Hepatocyte (in vitro differentiated cells): ENCODE data around the gene SPDYE1. TPM values are rescaled to one million over a fixed set of nuclear protein-coding genes. Genes with fewer than 3 reads are reported as not detected.
"Not testable (repeated sequence)": the region's sequence is repeated elsewhere in the genome, so short reads cannot be mapped to it uniquely, and the experiment has no call there.

Source experiments
- DNase-seq: peaks from one replicate; pipeline ENCODE4 v3.0.0-alpha.2; 2016; ENCODE audit warnings: low spot score
- H2AFZ ChIP-seq: fragments of 200-600 bp; sonication (generic); 2 replicates; pipeline ENCODE4 v1.6.0; 2016; ENCODE audit warnings: antibody characterized with exemption, mild to moderate bottlenecking
- H3K27ac ChIP-seq: fragments of 200-600 bp; sonication (generic); 2 replicates; pipeline ENCODE4 v1.5.1; 2016; ENCODE audit warnings: mild to moderate bottlenecking
- H3K27me3 ChIP-seq: fragments of 200-600 bp; sonication (generic); 2 replicates; pipeline ENCODE4 v1.6.1; 2016
- H3K36me3 ChIP-seq: fragments of 200-600 bp; sonication (generic); replicated peaks from 2 replicates; pipeline ENCODE4 v1.5.1; 2016; ENCODE audit warnings: low read depth; ENCODE audit not compliant: insufficient read depth
- H3K4me1 ChIP-seq: fragments of 200-600 bp; sonication (generic); 2 replicates; pipeline ENCODE4 v1.5.1; 2016; ENCODE audit warnings: mild to moderate bottlenecking, moderate library complexity; ENCODE audit not compliant: insufficient read depth
- H3K4me2 ChIP-seq: fragments of 200-600 bp; sonication (generic); 2 replicates; pipeline ENCODE4 v1.6.0; 2016
- H3K4me3 ChIP-seq: fragments of 200-600 bp; sonication (generic); 2 replicates; pipeline ENCODE4 v1.5.1; 2016; ENCODE audit warnings: mild to moderate bottlenecking
- H3K79me2 ChIP-seq: fragments of 200-600 bp; sonication (generic); 2 replicates; pipeline ENCODE4 v1.6.0; 2017; ENCODE audit warnings: mild to moderate bottlenecking
- H3K9me2 ChIP-seq: fragments of 200-600 bp; sonication (generic); replicated peaks from 2 replicates; pipeline ENCODE4 v1.6.0; 2017; ENCODE audit warnings: mild to moderate bottlenecking; ENCODE audit not compliant: insufficient read depth
- H3K9me3 ChIP-seq: fragments of 200-600 bp; sonication (generic); 2 replicates; pipeline ENCODE4 v1.5.1; 2016; ENCODE audit warnings: low read depth, mild to moderate bottlenecking
- H4K20me1 ChIP-seq: fragments of 200-600 bp; sonication (generic); 2 replicates; pipeline ENCODE4 v1.6.0; 2016; ENCODE audit warnings: mild to moderate bottlenecking; ENCODE audit not compliant: insufficient read depth, poor library complexity, severe bottlenecking
- EZH2 ChIP-seq: fragments of 200-600 bp; sonication (generic); IDR thresholded peaks from 2 replicates; pipeline ENCODE4 v1.6.1; 2016; ENCODE audit warnings: antibody characterized with exemption, mild to moderate bottlenecking, borderline replicate concordance
- EZH2phosphoT487 ChIP-seq: fragments of 200-600 bp; sonication (generic); IDR thresholded peaks from one replicate; pipeline ENCODE4 v1.6.1; 2018; ENCODE audit warnings: antibody characterized with exemption, mild to moderate bottlenecking, low read depth, moderate library complexity; ENCODE audit not compliant: unreplicated experiment, severe bottlenecking
- WGBS: methylation state at CpG from one replicate; pipeline ENCODE4 v1.1.6; 2016; ENCODE audit warnings: low lambda C conversion rate; ENCODE audit errors: missing lambda C conversion rate; 5-methylcytosine and 5-hydroxymethylcytosine counted together
- polyA plus RNA-seq: library from polyadenylated mRNA; unstranded; fragments of >200 nt; fragmentation: Nextera tagmentation; extraction: Ambion mirVana; gene quantifications from 2 replicates; pipeline ENCODE4 v1.2.1, GENCODE V29; 2016
- total RNA-seq: library from RNA; depleted of rRNA; stranded (reverse); fragments of >200 nt; gene quantifications from 2 replicates; pipeline ENCODE4 v1.2.3, GENCODE V29; 2014
- TF ChIP-seq, protein P1 (sequence below): fragments of 200-600 bp; sonication (generic); IDR thresholded peaks from 2 replicates; pipeline ENCODE4 v1.5.1; 2016; ENCODE audit warnings: antibody characterized with exemption, mild to moderate bottlenecking; ENCODE audit not compliant: poor library complexity

Gene SPDYE1
- total and polyA plus RNA-seq, 2 experiments from 2014 or later, result 0.99 TPM; not detected in 1

DNA sequence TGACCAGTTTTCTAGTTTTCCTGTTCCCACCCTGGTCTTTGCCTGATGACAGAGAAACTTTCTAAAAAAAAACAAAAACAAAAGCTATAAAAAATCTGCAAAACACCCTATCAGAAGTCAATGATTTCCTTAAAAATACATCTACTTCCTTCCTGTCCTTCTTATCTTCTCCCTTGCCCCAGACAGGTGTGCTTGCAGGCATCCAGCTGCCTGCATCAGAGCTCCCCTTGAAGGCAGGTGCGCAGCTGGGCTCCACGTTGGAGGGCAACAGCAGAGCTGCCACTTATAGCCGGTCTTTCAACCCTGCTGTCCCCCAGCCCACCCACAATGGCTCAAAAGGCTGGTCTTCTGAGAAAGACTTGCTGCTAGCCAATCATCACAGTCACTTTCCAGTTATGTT, 41.7 kb upstream of the SPDYE1 start:
- no peak overlapping the region for H3K4me3 ChIP-seq
- TF ChIP-seq, protein P1, sequence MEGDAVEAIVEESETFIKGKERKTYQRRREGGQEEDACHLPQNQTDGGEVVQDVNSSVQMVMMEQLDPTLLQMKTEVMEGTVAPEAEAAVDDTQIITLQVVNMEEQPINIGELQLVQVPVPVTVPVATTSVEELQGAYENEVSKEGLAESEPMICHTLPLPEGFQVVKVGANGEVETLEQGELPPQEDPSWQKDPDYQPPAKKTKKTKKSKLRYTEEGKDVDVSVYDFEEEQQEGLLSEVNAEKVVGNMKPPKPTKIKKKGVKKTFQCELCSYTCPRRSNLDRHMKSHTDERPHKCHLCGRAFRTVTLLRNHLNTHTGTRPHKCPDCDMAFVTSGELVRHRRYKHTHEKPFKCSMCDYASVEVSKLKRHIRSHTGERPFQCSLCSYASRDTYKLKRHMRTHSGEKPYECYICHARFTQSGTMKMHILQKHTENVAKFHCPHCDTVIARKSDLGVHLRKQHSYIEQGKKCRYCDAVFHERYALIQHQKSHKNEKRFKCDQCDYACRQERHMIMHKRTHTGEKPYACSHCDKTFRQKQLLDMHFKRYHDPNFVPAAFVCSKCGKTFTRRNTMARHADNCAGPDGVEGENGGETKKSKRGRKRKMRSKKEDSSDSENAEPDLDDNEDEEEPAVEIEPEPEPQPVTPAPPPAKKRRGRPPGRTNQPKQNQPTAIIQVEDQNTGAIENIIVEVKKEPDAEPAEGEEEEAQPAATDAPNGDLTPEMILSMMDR, result no peak
- TF ChIP-seq EZH2 (no peak), EZH2phosphoT487 (no peak)
- 69% methylated on average over 3 of the region's 3 CpGs for WGBS
- H3K79me2 ChIP-seq, result no peaks in the 10 kb centered on the region
- no peak overlapping the region for H2AFZ ChIP-seq
- H4K20me1 ChIP-seq, result no peaks in the 10 kb centered on the region
- no peaks in the 10 kb centered on the region for H3K27me3 ChIP-seq
- H3K27ac ChIP-seq, result no peak overlapping the region
- no peaks in the 10 kb centered on the region for H3K4me1 ChIP-seq
- H3K9me3 ChIP-seq, result no peaks in the 10 kb centered on the region
- no peak for DNase-seq
- H3K4me2 ChIP-seq, result no peak overlapping the region
- no peaks in the 10 kb centered on the region for H3K9me2 ChIP-seq
- H3K36me3 ChIP-seq, result no peaks in the 10 kb centered on the region

DNA sequence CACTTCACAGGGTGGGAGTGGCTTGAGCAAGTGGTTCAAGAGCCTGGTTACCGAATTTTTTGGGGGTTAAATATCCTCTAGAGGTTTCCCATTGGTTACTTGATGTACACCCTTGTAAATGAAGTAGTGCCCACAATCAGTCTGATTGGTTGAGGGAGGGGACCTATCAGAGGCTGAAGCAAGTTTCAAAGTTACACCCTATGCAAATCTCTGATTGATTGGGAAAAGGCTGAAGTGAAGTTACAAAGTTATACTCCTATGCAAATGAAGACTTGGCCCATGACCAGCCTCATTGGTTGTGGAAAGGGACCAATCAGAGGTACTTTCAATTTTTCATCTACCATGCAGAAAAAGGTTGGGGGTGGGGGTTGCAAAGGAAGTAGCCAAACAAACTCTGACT, 36.8 kb upstream of the SPDYE1 start:
- Histone ChIP-seq H3K4me2 (no peak overlapping the region), H3K79me2 (no peaks in the 10 kb centered on the region), H4K20me1 (no peaks in the 10 kb centered on the region), H3K27me3 (no peaks in the 10 kb centered on the region), H3K4me3 (no peak overlapping the region), H3K9me3 (no peaks in the 10 kb centered on the region), H3K9me2 (no peaks in the 10 kb centered on the region), H3K27ac (no peak overlapping the region), H3K4me1 (no peaks in the 10 kb centered on the region), H3K36me3 (no peaks in the 10 kb centered on the region), H2AFZ (no peak overlapping the region)
- TF ChIP-seq, protein P1, result no peak
- TF ChIP-seq EZH2phosphoT487, result no peak
- no peak for TF ChIP-seq EZH2
- no peak for DNase-seq
- WGBS, result 93% methylated on average over 1 of the region's 1 CpG

DNA sequence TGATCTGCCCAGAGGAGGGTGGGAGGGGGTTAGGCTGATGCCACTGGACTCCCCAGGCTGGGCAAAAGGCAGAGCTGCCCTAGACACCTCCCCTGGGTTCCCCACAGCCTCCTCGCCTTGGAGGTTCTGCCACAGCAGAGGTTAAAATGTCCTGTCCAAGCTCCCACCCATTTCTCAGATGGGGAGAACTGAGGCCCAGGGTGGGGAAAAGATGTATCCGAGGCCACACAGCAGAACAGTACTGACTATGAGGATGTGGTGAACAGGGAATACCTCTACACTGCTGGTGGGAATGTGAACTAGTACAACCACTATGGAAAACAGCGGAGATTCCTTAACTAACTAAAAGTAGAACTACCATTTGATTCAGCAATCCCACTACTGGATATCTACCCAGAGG, 31.3 kb upstream of the SPDYE1 start:
- 96% methylated on average over 3 of the region's 3 CpGs for WGBS
- not testable (repeated sequence) for H3K4me1 ChIP-seq

DNA sequence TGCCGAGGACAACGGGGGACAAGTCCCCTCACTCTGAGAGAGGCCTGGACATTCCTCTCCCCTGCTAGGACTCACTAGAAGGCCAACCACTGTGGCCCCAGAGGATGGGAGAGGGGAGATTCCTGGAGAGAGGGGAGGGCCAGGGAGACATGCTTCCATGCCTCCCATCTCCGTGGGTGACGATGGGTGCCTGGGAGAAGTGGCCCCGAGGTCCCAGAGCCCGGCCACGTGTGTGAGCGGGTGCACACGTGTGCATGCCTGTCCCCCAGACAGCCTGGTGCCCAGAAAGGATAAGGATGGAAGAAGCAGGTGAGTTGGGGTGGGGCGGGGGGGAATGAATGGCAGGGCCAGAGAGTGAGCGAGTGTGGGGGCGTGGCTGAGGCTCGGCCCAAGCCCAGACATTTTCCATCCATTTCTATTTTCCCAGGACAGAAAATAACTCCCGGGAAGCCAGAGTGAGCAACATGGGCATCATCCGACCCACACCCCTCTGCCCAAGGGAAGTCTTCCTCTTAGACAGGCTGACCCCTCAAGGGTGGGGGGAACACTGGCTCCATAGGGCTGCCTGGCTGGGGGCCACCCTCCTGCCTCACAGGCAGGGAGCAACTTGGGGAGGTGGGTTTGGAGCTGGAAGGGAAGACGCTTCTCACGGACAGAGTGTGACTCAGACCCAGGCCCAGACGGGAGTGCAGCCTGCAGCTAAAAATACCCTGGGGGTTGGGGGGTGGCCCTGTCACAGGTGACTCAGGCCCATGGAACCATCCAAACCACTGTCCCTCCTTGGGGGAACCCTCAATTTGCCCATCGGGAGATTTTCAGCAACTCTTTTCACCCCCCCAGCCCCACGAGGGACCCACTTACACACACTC, 29.3 kb upstream of the SPDYE1 start:
- not testable (repeated sequence) for H3K4me1 ChIP-seq, H3K9me3 ChIP-seq, H3K4me2 ChIP-seq, H3K27me3 ChIP-seq, H3K9me2 ChIP-seq, H3K36me3 ChIP-seq, H3K4me3 ChIP-seq, DNase-seq, H2AFZ ChIP-seq, H3K27ac ChIP-seq, H3K79me2 ChIP-seq, H4K20me1 ChIP-seq
- 97% methylated on average over 2 of the region's 20 CpGs for WGBS

More for the DNA sequence above, 31.3 kb upstream of the SPDYE1 start:
- not testable (repeated sequence) for H2AFZ ChIP-seq, H3K36me3 ChIP-seq, H3K9me3 ChIP-seq, H3K9me2 ChIP-seq, H3K79me2 ChIP-seq, H3K4me3 ChIP-seq, H3K27ac ChIP-seq, H3K27me3 ChIP-seq, DNase-seq, H3K4me2 ChIP-seq, H4K20me1 ChIP-seq

DNA sequence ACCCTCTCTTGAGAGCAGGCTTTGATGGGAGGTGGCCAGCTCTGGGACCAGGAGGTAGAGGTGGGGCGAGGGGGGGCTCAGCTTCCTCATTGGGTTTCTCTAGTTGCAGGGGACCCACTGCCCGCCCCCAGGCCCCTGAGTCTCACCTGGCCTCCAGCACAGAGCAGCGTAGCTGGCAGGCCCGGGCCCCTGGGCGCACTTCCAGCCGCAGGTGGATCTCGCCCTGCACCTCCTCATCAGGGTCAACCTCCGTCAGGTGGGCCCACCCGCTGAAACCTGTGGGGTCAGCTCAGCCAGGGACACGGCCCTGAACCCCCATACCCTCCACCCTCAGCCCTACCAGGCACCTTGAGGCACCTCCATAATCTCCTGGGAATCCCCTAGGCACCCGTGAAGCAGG, 28.1 kb upstream of the SPDYE1 start:
- 96% methylated on average over 10 of the region's 11 CpGs for WGBS
- not testable (repeated sequence) for H3K27ac ChIP-seq, H3K9me3 ChIP-seq, H3K4me2 ChIP-seq, H3K4me3 ChIP-seq, H3K27me3 ChIP-seq, H4K20me1 ChIP-seq, H3K4me1 ChIP-seq, DNase-seq, H3K36me3 ChIP-seq, H2AFZ ChIP-seq, H3K9me2 ChIP-seq, H3K79me2 ChIP-seq

DNA sequence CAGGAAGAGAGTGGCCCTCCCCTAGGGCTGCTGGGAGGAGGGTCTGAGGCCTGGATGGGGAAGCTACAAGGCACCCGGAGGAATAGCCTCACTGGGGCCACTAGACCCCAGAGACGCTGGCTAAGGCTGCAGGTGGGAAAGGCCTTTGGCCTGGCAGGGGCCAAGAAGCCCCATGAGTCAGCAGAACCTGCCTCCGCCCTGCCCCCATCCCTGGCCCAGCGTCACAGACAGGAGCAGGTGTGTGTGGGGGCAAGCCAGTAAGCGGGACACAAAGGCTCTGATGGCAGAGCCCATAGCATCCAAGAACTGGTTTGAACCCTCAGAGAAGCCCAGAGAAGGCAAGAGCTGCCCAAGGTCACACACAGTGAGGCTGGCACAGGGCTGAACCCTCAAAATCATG, 27.0 kb upstream of the SPDYE1 start:
- H3K79me2 ChIP-seq, H3K4me2 ChIP-seq, H3K4me3 ChIP-seq, DNase-seq, H3K4me1 ChIP-seq, H2AFZ ChIP-seq, H3K27me3 ChIP-seq, H3K9me2 ChIP-seq, H3K9me3 ChIP-seq, H3K36me3 ChIP-seq, H3K27ac ChIP-seq, H4K20me1 ChIP-seq: not testable (repeated sequence)
- WGBS, result 96% methylated on average over 4 of the region's 5 CpGs

DNA sequence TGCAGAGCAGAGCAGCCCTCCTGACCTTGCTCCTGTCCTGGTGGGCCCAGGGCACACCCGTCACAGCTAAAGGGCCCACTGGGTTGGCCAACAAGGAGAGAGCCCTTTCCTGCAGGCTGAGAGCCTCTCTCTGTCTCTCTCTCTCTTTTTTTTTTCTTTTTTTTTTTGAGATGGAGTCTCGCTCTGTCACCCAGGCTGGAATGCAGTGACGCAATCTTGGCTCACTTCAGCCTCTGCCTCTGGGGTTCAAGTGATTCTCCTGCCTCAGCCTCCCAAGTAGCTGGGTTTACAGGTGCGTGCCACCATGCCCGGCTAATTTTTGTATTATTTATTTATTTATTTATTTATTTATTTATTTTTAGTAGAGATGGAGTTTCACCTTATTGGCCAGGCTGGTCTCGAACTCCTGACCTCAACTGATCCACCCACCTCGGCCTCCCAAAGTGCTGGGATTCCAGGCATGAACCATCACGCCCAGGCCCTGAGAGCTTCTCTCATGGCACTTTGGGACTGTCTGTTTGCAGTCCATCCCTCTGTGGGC, 23.6 kb upstream of the SPDYE1 start:
- H4K20me1 ChIP-seq, H3K79me2 ChIP-seq, H3K9me3 ChIP-seq, H3K4me3 ChIP-seq, H3K27ac ChIP-seq, H3K27me3 ChIP-seq, DNase-seq, H3K36me3 ChIP-seq, H3K4me2 ChIP-seq, H2AFZ ChIP-seq, H3K4me1 ChIP-seq, H3K9me2 ChIP-seq: not testable (repeated sequence)
- WGBS, result 90% methylated on average over 4 of the region's 8 CpGs
